Measurements from ENCODE around the gene DMBT1.

GRCh38 chr10:122617476-122618270 lies 57.1 kb downstream of the DMBT1 start:
- TF ChIP-seq CTCF (IDR thresholded peaks at IDR 0.05) (no peak), EZH2phosphoT487 (IDR thresholded peaks at IDR 0.05) (no peak), EZH2 (IDR thresholded peaks at IDR 0.05) (no peak)
